Measurements from ENCODE around the gene NINJ1.

The NINJ1 gene

GRCh38 chr9:93129691-93130500, 4.2 kb downstream of the NINJ1 start:
- H3K79me2 ChIP-seq (ENCODE audit: insufficient read depth, low read length), result no peaks in the 10 kb centered on the region
- H3K9ac ChIP-seq (ENCODE audit: low read length), result no peak overlapping the region; the same call in 1 of the 2 replicates
- H3K4me2 ChIP-seq (ENCODE audit: low read length), result no peak overlapping the region
- no peaks in the 10 kb centered on the region for H3F3A ChIP-seq (ENCODE audit: insufficient read depth, low read length)
- H2AFZ ChIP-seq (ENCODE audit: low read length), result no peak overlapping the region
- H3K27ac ChIP-seq (ENCODE audit: low read depth, low read length, poor library complexity, severe bottlenecking), result no peak overlapping the region
- peaks cover 9% of the 10 kb centered on the region; the same call in 1 of the 2 replicates for H3K36me3 ChIP-seq (ENCODE audit: insufficient read depth, low read length)
- no peak overlapping the region for H3K4me3 ChIP-seq (ENCODE audit: low read depth, low read length, poor library complexity, severe bottlenecking)
- peaks cover 61% of the 10 kb centered on the region for H3K4me1 ChIP-seq (ENCODE audit: insufficient read depth, low read length, severe bottlenecking)
- H3K9me3 ChIP-seq (ENCODE audit: low read length), result no peaks in the 10 kb centered on the region
- no peaks in the 10 kb centered on the region for H3K9me2 ChIP-seq (ENCODE audit: low read depth, low read length)
- H3K27me3 ChIP-seq (ENCODE audit: insufficient read depth, low read length), result no peaks in the 10 kb centered on the region
- no peak for TF ChIP-seq EZH2 (IDR thresholded peaks at IDR 0.05; ENCODE audit: borderline replicate concordance, low read length)
- no peak for TF ChIP-seq CTCF (IDR thresholded peaks at IDR 0.05; ENCODE audit: low read length)
- H4K20me1 ChIP-seq (ENCODE audit: insufficient read depth, low read length), result no peaks in the 10 kb centered on the region

- no peak overlapping the region for H3K4me2 ChIP-seq (ENCODE audit: low read length)
- H4K20me1 ChIP-seq (ENCODE audit: insufficient read depth, low read length), result no peaks in the 10 kb centered on the region
- H3K27me3 ChIP-seq (ENCODE audit: insufficient read depth, low read length), result no peaks in the 10 kb centered on the region
- TF ChIP-seq EZH2 (IDR thresholded peaks at IDR 0.05; ENCODE audit: borderline replicate concordance, low read length) (no peak), CTCF (IDR thresholded peaks at IDR 0.05; ENCODE audit: low read length) (no peak)
- no peaks in the 10 kb centered on the region for H3K9me3 ChIP-seq (ENCODE audit: low read length)
- H3K36me3 ChIP-seq (ENCODE audit: insufficient read depth, low read length), result peaks cover 14% of the 10 kb centered on the region; the same call in 1 of the 2 replicates
- no peaks in the 10 kb centered on the region for H3F3A ChIP-seq (ENCODE audit: insufficient read depth, low read length)
- peaks cover 55% of the 10 kb centered on the region for H3K4me1 ChIP-seq (ENCODE audit: insufficient read depth, low read length, severe bottlenecking)
- H2AFZ ChIP-seq (ENCODE audit: low read length), result no peak overlapping the region
- no peaks in the 10 kb centered on the region for H3K79me2 ChIP-seq (ENCODE audit: insufficient read depth, low read length)
- H3K4me3 ChIP-seq (ENCODE audit: low read depth, low read length, poor library complexity, severe bottlenecking), result no peak overlapping the region
- H3K9me2 ChIP-seq (ENCODE audit: low read depth, low read length), result no peaks in the 10 kb centered on the region
- H3K9ac ChIP-seq (ENCODE audit: low read length), result no peak overlapping the region
- H3K27ac ChIP-seq (ENCODE audit: low read depth, low read length, poor library complexity, severe bottlenecking), result no peak overlapping the region
Observed at GRCh38 chr9:93129286-93129685, 4.8 kb downstream of the NINJ1 start.

- Histone ChIP-seq H3K36me3 (ENCODE audit: insufficient read depth, low read length) (peaks cover 14% of the 10 kb centered on the region; the same call in 1 of the 2 replicates), H2AFZ (ENCODE audit: low read length) (no peak overlapping the region), H4K20me1 (ENCODE audit: insufficient read depth, low read length) (no peaks in the 10 kb centered on the region), H3K9me2 (ENCODE audit: low read depth, low read length) (no peaks in the 10 kb centered on the region), H3K9me3 (ENCODE audit: low read length) (no peaks in the 10 kb centered on the region), H3K4me3 (ENCODE audit: low read depth, low read length, poor library complexity, severe bottlenecking) (no peak overlapping the region), H3K9ac (ENCODE audit: low read length) (no peak overlapping the region), H3F3A (ENCODE audit: insufficient read depth, low read length) (no peaks in the 10 kb centered on the region), H3K27me3 (ENCODE audit: insufficient read depth, low read length) (no peaks in the 10 kb centered on the region), H3K4me2 (ENCODE audit: low read length) (no peak overlapping the region), H3K79me2 (ENCODE audit: insufficient read depth, low read length) (no peaks in the 10 kb centered on the region), H3K4me1 (ENCODE audit: insufficient read depth, low read length, severe bottlenecking) (peaks cover 54% of the 10 kb centered on the region), H3K27ac (ENCODE audit: low read depth, low read length, poor library complexity, severe bottlenecking) (no peak overlapping the region)
- TF ChIP-seq EZH2 (IDR thresholded peaks at IDR 0.05; ENCODE audit: borderline replicate concordance, low read length), result no peak
- TF ChIP-seq CTCF (IDR thresholded peaks at IDR 0.05; ENCODE audit: low read length), result no peak
Observed at GRCh38 chr9:93128715-93129224, 5.3 kb downstream of the NINJ1 start.

Data from OCI-LY1 (cell line).